CD8-positive, alpha-beta memory T cell (primary cell): ENCODE measurements around the gene ZNF536. TPM values are rescaled to one million over a fixed set of nuclear protein-coding genes. Genes with fewer than 3 reads are reported as not detected.

Source experiments
- CTCF ChIA-PET: fragments of 350-600 bp; sonication (Branson Sonifier 250); formaldehyde crosslinking; loops from one replicate; lab custom pipeline; 2021; ENCODE audit warnings: antibody characterized with exemption; lab: Charles Lee
- POLR2A ChIA-PET: fragments of 350-600 bp; sonication (Branson Sonifier 250); formaldehyde crosslinking; loops from one replicate; lab custom pipeline; 2021; ENCODE audit warnings: antibody characterized with exemption; lab: Charles Lee
- DNase-seq, 5 donors: peaks; one replicate each; pipeline versions ENCODE4 v3.0.0 to v3.0.0-alpha.2; 2020 to 2022; ENCODE audit warnings: mixed read lengths in 1 of 5
- H3K27ac ChIP-seq: one replicate; pipeline ENCODE4 v1.7.0; 2013; ENCODE audit warnings: low read depth, mild to moderate bottlenecking, low read length, moderate library complexity
- H3K27me3 ChIP-seq: 2 replicates; pipeline ENCODE4 v1.7.0; 2013; ENCODE audit warnings: low read length, mild to moderate bottlenecking; ENCODE audit not compliant: insufficient read depth, poor library complexity, severe bottlenecking
- H3K36me3 ChIP-seq: 2 replicates; pipeline ENCODE4 v1.7.0; 2013; ENCODE audit warnings: mild to moderate bottlenecking, low read length, moderate library complexity; ENCODE audit not compliant: insufficient read depth
- H3K4me1 ChIP-seq: 2 replicates; pipeline ENCODE4 v1.7.0; 2013; ENCODE audit warnings: mild to moderate bottlenecking, low read length, moderate library complexity; ENCODE audit not compliant: insufficient read depth
- H3K4me3 ChIP-seq: 2 replicates; pipeline ENCODE4 v1.7.0; 2013; ENCODE audit warnings: mild to moderate bottlenecking, low read length
- H3K9me3 ChIP-seq: 2 replicates; pipeline ENCODE4 v1.7.0; 2013; ENCODE audit warnings: mild to moderate bottlenecking, low read length
- H3K27ac Mint-ChIP-seq, 8 donors: one replicate each; pipeline ENCODE4 v1.8.0; 2020 to 2021; ENCODE audit warnings: mixed read lengths in 8 of 8, mild to moderate bottlenecking in 6 of 8, inconsistent platforms in 3 of 8, moderate library complexity in 3 of 8
- H3K27me3 Mint-ChIP-seq, 2 donors: one replicate each; pipeline ENCODE4 v1.8.0; 2020 to 2021; ENCODE audit warnings: mixed read lengths in 2 of 2, mild to moderate bottlenecking in 1 of 2, moderate library complexity in 1 of 2
- H3K36me3 Mint-ChIP-seq, 3 donors: one replicate each; pipeline ENCODE4 v1.8.0; 2020 to 2021; ENCODE audit warnings: mixed read lengths in 3 of 3, inconsistent platforms in 1 of 3, mild to moderate bottlenecking in 1 of 3
- H3K4me1 Mint-ChIP-seq, 3 donors: one replicate each; pipeline ENCODE4 v1.8.0; 2020 to 2021; ENCODE audit warnings: mixed read lengths in 3 of 3, inconsistent platforms in 1 of 3, mild to moderate bottlenecking in 1 of 3
- H3K4me3 Mint-ChIP-seq, 7 donors: one replicate each; pipeline ENCODE4 v1.8.0; 2020 to 2021; ENCODE audit warnings: mixed read lengths in 7 of 7, mild to moderate bottlenecking in 6 of 7, moderate library complexity in 4 of 7, inconsistent platforms in 2 of 7
- H3K9me3 Mint-ChIP-seq, 5 donors: one replicate each; pipeline ENCODE4 v1.8.0; 2020 to 2022; ENCODE audit warnings: mixed read lengths in 5 of 5, mild to moderate bottlenecking in 3 of 5, moderate library complexity in 2 of 5, inconsistent platforms in 1 of 5
- polyA plus RNA-seq: library from polyadenylated mRNA; unstranded; fragments of 300-500 nt; fragmentation: Illumina TruSeq; gene quantifications from one replicate; pipeline ENCODE4 v1.2.3, GENCODE V29; 2021
- total RNA-seq, 2 experiments: library from RNA; stranded (reverse); gene quantifications; one replicate each; pipeline ENCODE4 v1.2.3, GENCODE V29; 2021

Gene ZNF536
- total and polyA plus RNA-seq, 3 experiments from 2014 or later = not detected

- no peaks in the 10 kb centered on the region for H3K9me3 ChIP-seq
- no peaks in the 10 kb centered on the region for H3K36me3 Mint-ChIP-seq
- H3K27ac ChIP-seq = no peak overlapping the region
- POLR2A ChIA-PET = no interaction called here
- DNase-seq = no peak
- H3K27me3 Mint-ChIP-seq = peaks cover 0 to 2% of the 10 kb centered on the region in 2 donors
- no peaks in the 10 kb centered on the region for H3K4me1 Mint-ChIP-seq
- CTCF ChIA-PET = no interaction called here
- no peaks in the 10 kb centered on the region for H3K4me1 ChIP-seq
- H3K27me3 ChIP-seq = no peaks in the 10 kb centered on the region
- no peak overlapping the region for H3K4me3 Mint-ChIP-seq
- H3K36me3 ChIP-seq = no peaks in the 10 kb centered on the region
- no peak overlapping the region for H3K27ac Mint-ChIP-seq
- H3K9me3 Mint-ChIP-seq = no peaks in the 10 kb centered on the region
- no peak overlapping the region for H3K4me3 ChIP-seq
Measured at GRCh38 chr19:30540761-30541160, 168.6 kb downstream of the ZNF536 start.

GRCh38 chr19:30541575-30541974 lies 169.4 kb downstream of the ZNF536 start:
- H3K9me3 ChIP-seq = no peaks in the 10 kb centered on the region
- H3K4me3 ChIP-seq = no peak overlapping the region
- H3K27ac Mint-ChIP-seq = no peak overlapping the region
- no peak for DNase-seq
- H3K27ac ChIP-seq = no peak overlapping the region
- H3K27me3 ChIP-seq = no peaks in the 10 kb centered on the region
- H3K9me3 Mint-ChIP-seq = no peaks in the 10 kb centered on the region
- H3K36me3 ChIP-seq = no peaks in the 10 kb centered on the region
- H3K4me1 ChIP-seq = no peaks in the 10 kb centered on the region
- H3K27me3 Mint-ChIP-seq = peaks cover 0 to 2% of the 10 kb centered on the region in 2 donors
- H3K4me3 Mint-ChIP-seq = no peak overlapping the region
- no peaks in the 10 kb centered on the region for H3K36me3 Mint-ChIP-seq
- POLR2A ChIA-PET = no interaction called here
- CTCF ChIA-PET = no interaction called here
- no peaks in the 10 kb centered on the region for H3K4me1 Mint-ChIP-seq

- Mint-ChIP-seq H3K4me3 (no peak overlapping the region), H3K9me3 (no peaks in the 10 kb centered on the region), H3K4me1 (no peaks in the 10 kb centered on the region), H3K36me3 (no peaks in the 10 kb centered on the region), H3K27ac (no peak overlapping the region), H3K27me3 (no peaks in the 10 kb centered on the region)
- Histone ChIP-seq H3K27ac (no peak overlapping the region), H3K9me3 (no peaks in the 10 kb centered on the region), H3K4me1 (no peaks in the 10 kb centered on the region), H3K4me3 (no peak overlapping the region), H3K27me3 (no peaks in the 10 kb centered on the region), H3K36me3 (no peaks in the 10 kb centered on the region)
- no peak for DNase-seq
- CTCF ChIA-PET = interaction anchor here (1.0 kb wide), 1 partner anchor 18 kb away, joined by 3 read pairs; no protein-coding TSS in a partner anchor
- POLR2A ChIA-PET = no interaction called here
Measured at GRCh38 chr19:30543243-30543945, 171.2 kb downstream of the ZNF536 start.

GRCh38 chr19:30545752-30546151 lies 173.6 kb downstream of the ZNF536 start:
- POLR2A ChIA-PET = no interaction called here
- no peaks in the 10 kb centered on the region for H3K36me3 ChIP-seq
- no peaks in the 10 kb centered on the region for H3K4me1 ChIP-seq
- Mint-ChIP-seq H3K27me3 (no peaks in the 10 kb centered on the region), H3K4me3 (no peak overlapping the region), H3K9me3 (no peaks in the 10 kb centered on the region), H3K36me3 (no peaks in the 10 kb centered on the region), H3K27ac (no peak overlapping the region), H3K4me1 (no peaks in the 10 kb centered on the region)
- CTCF ChIA-PET = no interaction called here
- no peaks in the 10 kb centered on the region for H3K27me3 ChIP-seq
- DNase-seq = no peak
- no peak overlapping the region for H3K27ac ChIP-seq
- no peaks in the 10 kb centered on the region for H3K9me3 ChIP-seq
- H3K4me3 ChIP-seq = no peak overlapping the region

- no peak overlapping the region for H3K27ac ChIP-seq
- Mint-ChIP-seq H3K27ac (no peak overlapping the region), H3K4me1 (no peaks in the 10 kb centered on the region), H3K9me3 (no peaks in the 10 kb centered on the region), H3K27me3 (no peaks in the 10 kb centered on the region), H3K36me3 (no peaks in the 10 kb centered on the region), H3K4me3 (no peak overlapping the region)
- POLR2A ChIA-PET = no interaction called here
- no peaks in the 10 kb centered on the region for H3K27me3 ChIP-seq
- no peak for DNase-seq
- H3K36me3 ChIP-seq = no peaks in the 10 kb centered on the region
- no peak overlapping the region for H3K4me3 ChIP-seq
- no peaks in the 10 kb centered on the region for H3K4me1 ChIP-seq
- no peaks in the 10 kb centered on the region for H3K9me3 ChIP-seq
- CTCF ChIA-PET = no interaction called here
Measured at GRCh38 chr19:30546332-30546731, 174.1 kb downstream of the ZNF536 start.

GRCh38 chr19:30547246-30547645 lies 175.1 kb downstream of the ZNF536 start:
- H3K9me3 ChIP-seq = no peaks in the 10 kb centered on the region
- no peaks in the 10 kb centered on the region for H3K27me3 Mint-ChIP-seq
- ChIA-PET CTCF (no interaction called here), POLR2A (no interaction called here)
- no peak overlapping the region for H3K4me3 Mint-ChIP-seq
- no peaks in the 10 kb centered on the region for H3K36me3 ChIP-seq
- H3K9me3 Mint-ChIP-seq = no peaks in the 10 kb centered on the region
- H3K4me1 Mint-ChIP-seq = no peaks in the 10 kb centered on the region
- no peak for DNase-seq
- H3K27me3 ChIP-seq = no peaks in the 10 kb centered on the region
- H3K4me1 ChIP-seq = no peaks in the 10 kb centered on the region
- no peak overlapping the region for H3K27ac Mint-ChIP-seq
- H3K27ac ChIP-seq = no peak overlapping the region
- H3K4me3 ChIP-seq = no peak overlapping the region
- no peaks in the 10 kb centered on the region for H3K36me3 Mint-ChIP-seq

GRCh38 chr19:30549151-30549550 lies 177.0 kb downstream of the ZNF536 start:
- Mint-ChIP-seq H3K27me3 (peaks cover 0 to 5% of the 10 kb centered on the region in 2 donors), H3K36me3 (no peaks in the 10 kb centered on the region), H3K4me3 (no peak overlapping the region), H3K9me3 (peaks cover 0 to 2% (median 0%) of the 10 kb centered on the region in 5 donors), H3K27ac (no peak overlapping the region), H3K4me1 (no peaks in the 10 kb centered on the region)
- no peak overlapping the region for H3K27ac ChIP-seq
- no peaks in the 10 kb centered on the region for H3K36me3 ChIP-seq
- no peaks in the 10 kb centered on the region for H3K9me3 ChIP-seq
- H3K4me3 ChIP-seq = no peak overlapping the region
- ChIA-PET POLR2A (no interaction called here), CTCF (no interaction called here)
- H3K27me3 ChIP-seq = no peaks in the 10 kb centered on the region
- DNase-seq = no peak
- no peaks in the 10 kb centered on the region for H3K4me1 ChIP-seq

- Mint-ChIP-seq H3K4me3 (no peak overlapping the region), H3K27me3 (peaks cover 0 to 5% of the 10 kb centered on the region in 2 donors), H3K9me3 (peaks cover 0 to 2% (median 0%) of the 10 kb centered on the region in 5 donors), H3K4me1 (no peaks in the 10 kb centered on the region), H3K36me3 (no peaks in the 10 kb centered on the region), H3K27ac (no peak overlapping the region)
- ChIA-PET POLR2A (no interaction called here), CTCF (no interaction called here)
- Histone ChIP-seq H3K27me3 (no peaks in the 10 kb centered on the region), H3K27ac (no peak overlapping the region), H3K36me3 (no peaks in the 10 kb centered on the region), H3K4me1 (no peaks in the 10 kb centered on the region), H3K9me3 (no peaks in the 10 kb centered on the region), H3K4me3 (no peak overlapping the region)
- DNase-seq = no peak
Measured at GRCh38 chr19:30551271-30551670, 179.1 kb downstream of the ZNF536 start.
